Brain pericyte (primary cell): Measurements from ENCODE around the gene FGF7.
"Not testable (repeated sequence)": the region's sequence is repeated elsewhere in the genome, so short reads cannot be mapped to it uniquely, and the experiment has no call there.

Experiments
- DNase-seq: peaks from one replicate; pipeline ENCODE4 v3.0.0-alpha.2; 2012; ENCODE audit warnings: low read depth, low spot score

FGF7 gene

GRCh38 chr15:49438962-49439631, 16.1 kb downstream of the FGF7 start:
- DNase-seq = no peak

GRCh38 chr15:49439678-49440395, 16.8 kb downstream of the FGF7 start:
- no peak for DNase-seq

- DNase-seq = no peak
Measured at GRCh38 chr15:49441356-49441755, 18.3 kb downstream of the FGF7 start.

- no peak for DNase-seq
Measured at GRCh38 chr15:49441816-49442215, 18.8 kb downstream of the FGF7 start.

GRCh38 chr15:49452595-49452994, 29.6 kb downstream of the FGF7 start:
- DNase-seq = no peak

- DNase-seq = no peak
Measured at GRCh38 chr15:49456166-49456565, 33.1 kb downstream of the FGF7 start.

DNA sequence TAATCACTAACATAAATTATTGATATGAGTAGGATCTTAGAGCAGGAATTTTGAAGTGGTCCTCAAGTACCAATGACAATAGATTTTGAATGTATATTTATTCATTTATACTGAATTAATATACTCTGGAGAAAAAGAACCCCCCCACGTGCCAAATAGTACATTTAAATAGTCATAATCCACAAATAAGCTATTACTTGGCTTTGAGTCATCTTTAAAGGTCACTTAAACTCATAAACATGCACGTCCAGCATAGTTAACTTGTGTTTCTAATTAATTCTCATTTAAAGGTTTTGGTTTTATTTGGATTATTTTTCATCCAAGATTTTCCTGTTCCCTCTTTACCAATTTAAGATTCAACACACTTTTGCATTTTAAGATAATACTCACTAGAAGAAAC, 35.1 kb downstream of the FGF7 start:
- no peak for DNase-seq

DNA sequence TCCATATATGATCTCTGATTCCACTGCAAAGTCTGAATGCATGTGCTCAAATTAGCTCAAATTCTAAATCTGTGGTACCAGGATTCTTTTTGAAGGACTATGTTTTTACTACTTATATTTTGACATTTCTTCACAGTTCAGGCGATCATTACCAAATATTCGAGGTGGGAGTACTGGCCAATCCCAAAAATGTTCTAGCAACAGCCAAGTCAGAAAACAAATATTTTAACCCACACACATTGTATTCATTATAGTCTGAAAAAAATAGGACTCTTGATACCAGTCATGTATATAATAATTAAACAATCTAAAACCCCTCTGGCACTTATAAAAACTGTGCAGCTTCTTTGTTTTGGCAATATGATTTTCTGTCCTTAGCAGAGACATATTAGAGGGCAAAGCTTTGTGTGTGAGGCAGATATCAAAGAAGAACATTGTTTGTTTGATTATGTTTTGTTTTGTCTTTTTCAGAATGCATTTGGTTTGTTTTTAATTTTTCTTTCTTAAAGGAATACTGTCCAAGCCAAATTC, 37.4 kb downstream of the FGF7 start:
- DNase-seq = no peak

GRCh38 chr15:49462232-49462844, 39.3 kb downstream of the FGF7 start:
- DNase-seq = no peak

DNA sequence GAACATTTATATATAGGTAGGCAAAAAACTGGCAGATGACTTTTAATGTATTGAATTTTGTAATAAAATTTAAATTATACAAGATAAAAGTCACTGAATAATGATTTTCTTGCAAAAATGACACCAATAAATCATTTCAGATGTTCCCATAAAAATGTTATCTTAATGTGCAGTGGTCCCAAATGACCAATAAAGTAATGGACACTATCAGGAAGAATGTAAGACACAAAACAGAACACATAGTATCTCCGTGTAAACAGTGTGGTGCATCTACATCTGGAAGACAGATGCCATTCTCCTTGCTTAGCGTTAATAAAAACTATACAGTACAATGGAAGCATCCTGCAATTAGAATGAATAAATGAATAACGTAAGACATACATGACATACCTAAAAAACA, 41.5 kb downstream of the FGF7 start:
- no peak for DNase-seq

DNA sequence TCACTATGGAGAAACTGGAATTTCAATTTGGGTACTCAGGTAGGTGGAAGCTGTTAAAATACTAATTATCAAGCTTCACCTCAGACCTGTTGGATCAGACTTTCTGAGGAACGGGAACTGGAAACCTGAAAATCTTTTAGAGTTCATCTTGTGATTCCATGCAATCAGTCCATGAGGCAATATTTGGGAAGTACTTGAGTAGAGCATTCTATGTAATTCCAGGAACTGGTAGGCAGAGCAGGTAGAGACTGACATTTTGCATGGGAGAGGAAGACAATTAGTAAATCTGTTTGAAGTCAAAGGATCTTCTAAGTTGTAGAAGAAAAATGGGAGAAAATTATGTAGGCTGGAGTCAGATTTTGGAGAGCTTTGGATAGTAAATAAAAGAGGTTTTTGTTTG, 43.1 kb downstream of the FGF7 start:
- no peak for DNase-seq

- DNase-seq = no peak
Measured at GRCh38 chr15:49467746-49468480, 44.9 kb downstream of the FGF7 start.

- DNase-seq = no peak
Measured at GRCh38 chr15:49468481-49468839, 45.4 kb downstream of the FGF7 start.

GRCh38 chr15:49471248-49471647, 48.2 kb downstream of the FGF7 start:
- DNase-seq = not testable (repeated sequence)

- DNase-seq = no peak
Measured at GRCh38 chr15:49471733-49472132, 48.7 kb downstream of the FGF7 start.

- DNase-seq = no peak
Measured at GRCh38 chr15:49472338-49472737, 49.3 kb downstream of the FGF7 start.

GRCh38 chr15:49473031-49473430, 50.0 kb downstream of the FGF7 start:
- DNase-seq = no peak

- not testable (repeated sequence) for DNase-seq
Measured at GRCh38 chr15:49478021-49478420, 55.0 kb downstream of the FGF7 start.

DNA sequence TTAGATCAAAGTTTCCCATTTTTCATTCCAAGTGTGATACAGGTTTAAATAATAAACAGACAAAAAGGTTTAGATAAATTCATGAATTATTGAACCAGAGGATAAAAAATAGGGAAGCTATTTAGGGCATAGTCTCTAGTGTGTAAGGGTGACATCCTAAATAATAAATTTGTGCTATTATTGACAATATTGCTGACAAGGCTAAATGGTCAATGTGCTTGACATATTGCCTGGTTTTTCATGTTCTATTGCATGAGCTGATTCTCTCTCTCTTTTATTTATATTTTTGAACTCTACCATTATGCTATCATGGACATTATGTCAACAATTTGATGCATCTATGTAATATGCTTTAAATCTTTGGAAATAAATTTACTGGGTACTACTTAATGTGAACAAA, 55.9 kb downstream of the FGF7 start:
- not testable (repeated sequence) for DNase-seq

DNA sequence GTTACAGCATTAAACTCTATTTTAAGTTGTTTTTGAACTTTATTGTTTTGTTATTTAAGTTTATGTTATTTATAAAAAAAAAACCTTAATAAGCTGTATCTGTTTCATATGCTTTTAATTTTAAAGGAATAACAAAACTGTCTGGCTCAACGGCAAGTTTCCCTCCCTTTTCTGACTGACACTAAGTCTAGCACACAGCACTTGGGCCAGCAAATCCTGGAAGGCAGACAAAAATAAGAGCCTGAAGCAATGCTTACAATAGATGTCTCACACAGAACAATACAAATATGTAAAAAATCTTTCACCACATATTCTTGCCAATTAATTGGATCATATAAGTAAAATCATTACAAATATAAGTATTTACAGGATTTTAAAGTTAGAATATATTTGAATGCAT, 62.4 kb downstream of the FGF7 start:
- DNase-seq = not testable (repeated sequence)

DNA sequence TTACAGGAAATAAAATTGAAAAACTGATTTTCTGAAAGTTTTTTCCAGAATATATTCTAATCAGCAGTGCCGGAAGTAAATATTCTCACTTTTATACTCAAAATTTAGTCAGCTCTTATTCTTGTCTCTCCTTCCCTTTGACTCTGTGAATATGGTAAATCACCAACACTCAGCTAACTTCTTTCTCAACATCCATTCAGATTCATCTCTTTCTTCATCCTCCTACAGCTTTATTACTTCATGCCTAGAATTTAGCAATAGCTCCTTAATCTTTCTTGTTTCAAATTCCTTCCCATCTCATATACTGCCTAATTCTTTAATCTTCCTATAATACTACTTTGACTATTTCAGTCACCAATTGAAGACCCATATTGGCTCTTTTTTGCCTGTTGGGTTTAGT, 67.9 kb downstream of the FGF7 start:
- no peak for DNase-seq

DNA sequence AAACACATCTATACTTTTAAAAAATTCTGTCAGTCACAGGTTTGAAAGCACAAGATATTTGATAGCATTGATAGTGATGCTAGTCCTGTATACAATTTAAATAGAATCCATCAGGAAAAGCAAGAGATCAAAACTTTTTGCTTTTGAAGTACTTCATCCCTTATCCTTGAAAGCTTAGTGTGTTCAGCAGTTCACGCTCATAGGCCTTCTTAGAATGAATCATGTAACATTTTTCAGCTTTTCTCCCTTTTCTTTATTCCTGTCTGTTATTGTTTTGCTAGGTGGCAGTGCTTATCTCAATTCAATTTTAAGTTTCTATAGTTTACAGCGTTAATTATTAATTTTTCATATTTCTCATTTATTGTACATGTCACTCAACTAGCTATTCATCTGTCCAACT, 69.1 kb downstream of the FGF7 start:
- DNase-seq = no peak
